HUES64 (cell line): Measurements from ENCODE around the gene RFX4. TPM values are rescaled to one million over a fixed set of nuclear protein-coding genes. Genes with fewer than 3 reads are reported as not detected.

Experiments
- H3K27ac ChIP-seq: 2 replicates; pipeline ENCODE4 v1.7.0; 2013; ENCODE audit warnings: low read depth, low read length, inconsistent platforms
- H3K27me3 ChIP-seq: 2 replicates; pipeline ENCODE4 v1.6.1; 2013; ENCODE audit warnings: mild to moderate bottlenecking, low read length; ENCODE audit not compliant: insufficient read depth
- H3K36me3 ChIP-seq: 2 replicates; pipeline ENCODE4 v1.6.1; 2013; ENCODE audit warnings: mild to moderate bottlenecking, low read length; ENCODE audit not compliant: insufficient read depth
- H3K4me1 ChIP-seq: 2 replicates; pipeline ENCODE4 v1.6.1; 2013; ENCODE audit warnings: mild to moderate bottlenecking, low read length, moderate library complexity; ENCODE audit not compliant: insufficient read depth
- H3K4me3 ChIP-seq: 2 replicates; pipeline ENCODE4 v1.5.1; 2013; ENCODE audit warnings: mild to moderate bottlenecking, low read length, moderate library complexity
- H3K9ac ChIP-seq: 2 replicates; pipeline ENCODE4 v1.6.1; 2013; ENCODE audit warnings: mild to moderate bottlenecking, low read depth, low read length
- H3K9me3 ChIP-seq: 2 replicates; pipeline ENCODE4 v1.6.1; 2013; ENCODE audit warnings: low read depth, low read length; ENCODE audit not compliant: insufficient read depth
- WGBS: fragments of 150-250, 120-280 bp; methylation state at CpG from one replicate; pipeline ENCODE4 v1.1.7; 2013; ENCODE audit warnings: missing lambda C conversion rate; 5-methylcytosine and 5-hydroxymethylcytosine counted together
- polyA plus RNA-seq, 2 experiments: library from polyadenylated mRNA; stranded (reverse); fragments of 50-300 nt; gene quantifications; one replicate each; pipeline ENCODE4 v1.2.3, GENCODE V29; 2013

The RFX4 gene
- polyA plus RNA-seq (2013, experiment 1 of 2): 7.1 TPM
- polyA plus RNA-seq (2013, experiment 2 of 2): 15.2 TPM

- peak within 1 kb of the TSS; percentile 67 for H3K4me3 ChIP-seq
These were observed at the start of gene RFX4 for GRCh38 chr12:106582641-106583230. RFX4 (plus strand) TSS chr12:106583004; CDS start chr12:106583321, 317 bp downstream.

GRCh38 chr12:106541201-106541600, 41.6 kb upstream of the RFX4 start:
- H3K36me3 ChIP-seq: no peaks in the 10 kb centered on the region
- H3K9ac ChIP-seq: no peak overlapping the region
- no peaks in the 10 kb centered on the region for H3K27me3 ChIP-seq
- H3K9me3 ChIP-seq: peaks cover 9% of the 10 kb centered on the region
- peak overlapping the region; percentile 28; the same call in 1 of the 2 replicates for H3K27ac ChIP-seq
- H3K4me3 ChIP-seq: no peak overlapping the region
- H3K4me1 ChIP-seq: no peaks in the 10 kb centered on the region

More at GRCh38 chr12:106582641-106583230, at the start of gene RFX4:
- no peak within 1 kb of the TSS for H3K9ac ChIP-seq
- under 1% methylated on average over 29 of the region's 29 CpGs for WGBS
- no peaks in the 10 kb centered on the region for H3K9me3 ChIP-seq
- peaks cover 97% of the 10 kb centered on the region for H3K27me3 ChIP-seq
- no peaks in the 10 kb centered on the region for H3K36me3 ChIP-seq
- H3K27ac ChIP-seq: peak within 1 kb of the TSS; percentile 56; the same call in 1 of the 2 replicates
- peaks cover 21% of the 10 kb centered on the region; the same call in 1 of the 2 replicates for H3K4me1 ChIP-seq

- no peak overlapping the region for H3K27ac ChIP-seq
- H3K9me3 ChIP-seq: peaks cover 27% of the 10 kb centered on the region
- H3K4me3 ChIP-seq: no peak overlapping the region
- no peaks in the 10 kb centered on the region for H3K4me1 ChIP-seq
- 79% methylated on average over 9 of the region's 9 CpGs for WGBS
- no peaks in the 10 kb centered on the region for H3K36me3 ChIP-seq
- H3K27me3 ChIP-seq: no peaks in the 10 kb centered on the region
- H3K9ac ChIP-seq: no peak overlapping the region
These were observed 31.4 kb upstream of the RFX4 start for GRCh38 chr12:106551410-106551809.

DNA sequence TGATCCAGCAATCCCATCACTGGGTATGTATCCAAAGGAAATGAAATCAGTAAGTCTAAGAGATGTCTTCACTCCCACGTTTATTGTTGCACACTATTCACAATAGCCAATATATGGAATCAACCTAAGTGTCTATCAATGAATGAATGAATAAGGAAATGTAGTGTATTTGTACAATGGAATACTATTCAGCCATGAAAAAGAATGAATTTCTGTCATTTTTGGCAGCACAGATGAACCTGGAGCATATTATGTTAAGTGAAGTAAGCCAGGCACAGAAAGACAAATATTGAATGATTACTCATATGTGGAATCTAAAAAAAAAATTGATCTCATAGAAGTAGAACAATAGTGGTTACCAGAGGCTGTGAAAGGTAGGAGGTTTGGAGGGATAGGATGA, 30.6 kb upstream of the RFX4 start:
- H3K27me3 ChIP-seq: no peaks in the 10 kb centered on the region

DNA sequence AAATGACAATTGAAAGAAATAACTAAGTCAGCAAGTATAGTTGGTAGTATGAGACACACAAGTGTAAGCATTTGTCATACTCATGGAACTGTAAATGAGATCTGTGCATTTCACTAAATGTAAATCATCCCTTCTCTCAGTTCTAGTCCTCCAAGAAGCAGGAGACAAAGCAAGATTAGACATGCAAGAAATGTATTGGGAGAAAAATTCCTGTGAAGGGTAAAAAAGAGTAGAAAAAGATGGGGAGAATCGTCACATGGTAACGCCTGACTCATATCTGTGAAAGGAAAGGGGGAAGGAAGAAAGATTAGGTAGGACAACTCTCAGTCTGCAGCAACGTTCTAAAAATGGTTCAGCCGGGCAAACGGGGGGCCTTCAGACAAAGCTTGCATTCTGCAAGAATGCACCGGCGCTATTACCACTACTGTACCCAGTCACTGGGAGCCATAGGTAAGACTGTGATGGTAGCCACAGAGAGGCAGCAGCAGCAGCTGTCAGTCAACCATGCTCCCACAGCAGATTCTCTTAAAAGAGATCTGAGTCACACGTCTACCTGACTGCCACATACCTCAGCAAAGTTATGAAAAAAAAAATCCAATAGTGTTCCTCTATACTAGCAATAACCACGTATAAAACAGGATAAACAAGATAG, 18.0 kb upstream of the RFX4 start:
- Histone ChIP-seq H3K27me3 (no peaks in the 10 kb centered on the region; the same call in 1 of the 2 replicates), H3K36me3 (no peaks in the 10 kb centered on the region), H3K27ac (no peak overlapping the region), H3K4me1 (no peaks in the 10 kb centered on the region), H3K9me3 (no peaks in the 10 kb centered on the region), H3K9ac (no peak overlapping the region), H3K4me3 (no peak overlapping the region)
- WGBS: 77% methylated on average over 9 of the region's 9 CpGs

More for the DNA sequence above, 30.6 kb upstream of the RFX4 start:
- H3K9me3 ChIP-seq: peaks cover 27% of the 10 kb centered on the region
- WGBS: 100% methylated on average over 1 of the region's 1 CpG
- H3K9ac ChIP-seq: no peak overlapping the region
- H3K27ac ChIP-seq: no peak overlapping the region
- H3K4me1 ChIP-seq: no peaks in the 10 kb centered on the region
- no peak overlapping the region for H3K4me3 ChIP-seq
- no peaks in the 10 kb centered on the region for H3K36me3 ChIP-seq

GRCh38 chr12:106566771-106567170, 16.0 kb upstream of the RFX4 start:
- Histone ChIP-seq H3K27ac (no peak overlapping the region), H3K9me3 (no peaks in the 10 kb centered on the region), H3K4me1 (no peaks in the 10 kb centered on the region), H3K27me3 (no peaks in the 10 kb centered on the region; the same call in 1 of the 2 replicates), H3K4me3 (no peak overlapping the region), H3K9ac (no peak overlapping the region), H3K36me3 (no peaks in the 10 kb centered on the region)
- 89% methylated on average over 3 of the region's 3 CpGs for WGBS

- Histone ChIP-seq H3K9me3 (no peaks in the 10 kb centered on the region), H3K9ac (no peak overlapping the region), H3K27me3 (peaks cover 55% of the 10 kb centered on the region), H3K4me1 (no peaks in the 10 kb centered on the region), H3K4me3 (no peak overlapping the region), H3K36me3 (no peaks in the 10 kb centered on the region), H3K27ac (no peak overlapping the region)
These were observed 9.6 kb upstream of the RFX4 start for GRCh38 chr12:106573239-106573638.

- Histone ChIP-seq H3K9ac (no peak overlapping the region), H3K4me3 (no peak overlapping the region), H3K27me3 (peaks cover 89% of the 10 kb centered on the region), H3K9me3 (no peaks in the 10 kb centered on the region), H3K36me3 (no peaks in the 10 kb centered on the region), H3K27ac (no peak overlapping the region), H3K4me1 (0 out of 2 replicates have a peak, but pooled peaks cover 4% of the 10 kb centered on the region)
- WGBS: 91% methylated on average over 2 of the region's 2 CpGs
These were observed 6.0 kb upstream of the RFX4 start for GRCh38 chr12:106576848-106577247.

DNA sequence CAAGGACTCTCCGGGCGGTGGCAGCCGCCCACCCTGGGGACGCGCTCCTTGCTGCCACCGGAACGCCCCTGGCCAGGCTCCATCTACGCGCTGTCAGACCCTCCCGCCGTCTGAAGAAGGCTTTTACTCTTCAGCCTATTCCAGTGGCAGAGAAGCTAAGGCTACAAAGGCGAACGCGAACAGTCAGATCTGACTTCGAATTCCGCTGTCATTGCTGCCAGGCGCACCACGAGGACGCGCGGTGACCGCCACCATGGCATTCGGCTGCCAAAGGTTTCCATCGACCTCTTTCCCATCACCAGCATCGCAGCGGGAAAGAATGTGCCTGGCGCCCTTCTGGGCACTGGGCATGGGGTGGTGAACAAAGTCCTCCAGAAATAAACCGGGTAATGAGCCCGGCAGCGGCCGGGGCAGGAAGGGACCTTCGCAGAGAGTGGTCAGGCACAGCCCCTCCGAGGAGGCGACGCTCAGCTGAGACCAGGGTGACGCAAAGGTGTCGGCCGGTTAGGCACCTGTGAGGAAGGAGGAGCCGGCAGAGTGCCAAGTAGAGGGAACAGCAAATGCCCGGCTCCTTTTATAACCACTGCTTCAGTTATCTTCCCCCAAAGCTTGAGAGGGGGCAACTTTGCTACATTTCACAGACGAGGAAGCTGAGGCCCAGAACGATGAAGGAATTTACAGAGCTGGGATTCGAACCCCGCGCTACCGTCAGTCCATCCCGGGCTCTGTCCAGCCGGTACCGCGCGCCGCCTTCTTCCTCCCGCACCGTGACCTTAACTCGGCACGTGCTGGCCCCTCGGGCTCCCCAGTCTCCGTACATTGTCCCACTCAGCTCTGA, 1.9 kb upstream of the RFX4 start:
- Histone ChIP-seq H3K27ac (no peak overlapping the region), H3K9ac (no peak overlapping the region), H3K36me3 (no peaks in the 10 kb centered on the region), H3K27me3 (peaks cover 97% of the 10 kb centered on the region), H3K9me3 (no peaks in the 10 kb centered on the region), H3K4me1 (peaks cover 13% of the 10 kb centered on the region; the same call in 1 of the 2 replicates), H3K4me3 (peak overlapping the region; percentile 25)
- WGBS: 5% methylated on average over 58 of the region's 58 CpGs

- H3K9me3 ChIP-seq: no peaks in the 10 kb centered on the region
- peak overlapping the region; percentile 38 for H3K4me3 ChIP-seq
- no peak overlapping the region for H3K9ac ChIP-seq
- H3K27ac ChIP-seq: no peak overlapping the region
- under 1% methylated on average over 52 of the region's 52 CpGs for WGBS
- H3K27me3 ChIP-seq: peaks cover 97% of the 10 kb centered on the region
- H3K36me3 ChIP-seq: no peaks in the 10 kb centered on the region
- H3K4me1 ChIP-seq: peaks cover 19% of the 10 kb centered on the region; the same call in 1 of the 2 replicates
These were observed 1.1 kb upstream of the RFX4 start for GRCh38 chr12:106581543-106582248.
